HepG2 (cell line): Measurements from ENCODE around the gene CRIP1. TPM values are rescaled to one million over a fixed set of nuclear protein-coding genes. Genes with fewer than 3 reads are reported as not detected.

ENCODE experiments used
- AGO1 ChIP-seq: fragments of 200-400 bp; formaldehyde crosslinking; IDR thresholded peaks from 2 replicates; pipeline ENCODE4 v1.6.1; 2017; ENCODE audit warnings: mild to moderate bottlenecking, low read depth, low read length, moderate library complexity; ENCODE audit not compliant: poor library complexity, severe bottlenecking
- MYNN ChIP-seq: sonication (generic); formaldehyde crosslinking; IDR thresholded peaks from 2 replicates; pipeline ENCODE4 v1.4.0; 2020; ENCODE audit warnings: mild to moderate bottlenecking, low read depth, missing genetic modification reagents
- MZF1 ChIP-seq: sonication (generic); formaldehyde crosslinking; IDR thresholded peaks from 2 replicates; pipeline ENCODE4 v1.8.1; 2023; ENCODE audit warnings: mild to moderate bottlenecking, missing genetic modification reagents, borderline replicate concordance
- PHF21A ChIP-seq: sonication (generic); formaldehyde crosslinking; IDR thresholded peaks from 2 replicates; pipeline ENCODE4 v1.5.0; 2020; ENCODE audit warnings: mild to moderate bottlenecking, missing genetic modification reagents
- XRCC5 ChIP-seq: fragments of 200-400 bp; formaldehyde crosslinking; optimal IDR thresholded peaks from 2 replicates; pipeline ENCODE3; 2017; ENCODE audit warnings: mild to moderate bottlenecking, low read length
- YY1 ChIP-seq: IDR thresholded peaks from 2 replicates; pipeline ENCODE4 v1.6.1; 2011; ENCODE audit warnings: low read length, low read depth, moderate library complexity, mild to moderate bottlenecking; ENCODE audit not compliant: insufficient read depth, insufficient replicate concordance
- ZNF33B ChIP-seq: sonication (generic); formaldehyde crosslinking; IDR thresholded peaks from 2 replicates; pipeline ENCODE4 v1.5.1; 2020; ENCODE audit warnings: mild to moderate bottlenecking, missing genetic modification reagents
- ZNF558 ChIP-seq: sonication (generic); formaldehyde crosslinking; IDR thresholded peaks from 2 replicates; pipeline ENCODE4 v1.9.0; 2022; ENCODE audit warnings: mild to moderate bottlenecking, missing genetic modification reagents, borderline replicate concordance
- ZNF564 ChIP-seq: sonication (generic); formaldehyde crosslinking; IDR thresholded peaks from 2 replicates; pipeline ENCODE4 v1.8.1; 2023; ENCODE audit warnings: mild to moderate bottlenecking, missing genetic modification reagents
- ZNF713 ChIP-seq: sonication (generic); formaldehyde crosslinking; IDR thresholded peaks from 2 replicates; pipeline ENCODE4 v1.4.0; 2020; ENCODE audit warnings: mild to moderate bottlenecking, missing genetic modification reagents
- polyA plus RNA-seq, 8 experiments: library from polyadenylated mRNA; depleted of rRNA in 3 of 8; stranded (reverse) in 7 of 8; unstranded in 1 of 8; fragments of >200 nt; fragmentation: Illumina TruSeq in 4 of 8; extraction: Trizol in 4 of 8; gene quantifications; 2 replicates each; pipeline versions ENCODE4 v1.2.1 to v1.2.3, GENCODE V29; 2011 to 2016; ENCODE audit warnings: low read depth in 4 of 8, missing spikeins in 1 of 8, mixed read lengths in 1 of 8; ENCODE audit not compliant: insufficient read depth in 1 of 8
- total RNA-seq, 5 experiments: library from RNA; depleted of rRNA; stranded (reverse); fragments of >200 nt; fragmentation: Illumina TruSeq; extraction: Trizol; gene quantifications; 2 replicates each; pipeline ENCODE4 v1.2.3, GENCODE V29; 2016; ENCODE audit warnings: low read depth in 1 of 5
- TF ChIP-seq, protein P1 (sequence below): sonication (generic); formaldehyde crosslinking; IDR thresholded peaks from 2 replicates; pipeline ENCODE4 v1.8.1; 2023; ENCODE audit warnings: missing genetic modification reagents, inconsistent platforms, borderline replicate concordance
- TF ChIP-seq, protein P2 (sequence below): sonication (generic); formaldehyde crosslinking; IDR thresholded peaks from 2 replicates; pipeline ENCODE4 v1.4.0; 2020; ENCODE audit warnings: missing genetic modification reagents
- TF ChIP-seq, protein P3 (sequence below): IDR thresholded peaks from 2 replicates; pipeline ENCODE4 v1.4.0; 2020; ENCODE audit warnings: mild to moderate bottlenecking, missing genetic modification reagents
- TF ChIP-seq, protein P4 (sequence below): sonication (generic); formaldehyde crosslinking; IDR thresholded peaks from 2 replicates; pipeline ENCODE4 v1.5.0; 2020; ENCODE audit warnings: missing genetic modification reagents, mild to moderate bottlenecking, borderline replicate concordance
- TF ChIP-seq, protein P5 (sequence below): sonication (generic); formaldehyde crosslinking; IDR thresholded peaks from 2 replicates; pipeline ENCODE4 v1.9.0; 2021; ENCODE audit warnings: missing genetic modification reagents, borderline replicate concordance

The CRIP1 gene
- total and polyA plus RNA-seq, 2 of the 13 experiments (the other 11 are each of a cell fraction or from before 2014, with no cell fraction given) = 53.9 to 59.5 TPM

DNA sequence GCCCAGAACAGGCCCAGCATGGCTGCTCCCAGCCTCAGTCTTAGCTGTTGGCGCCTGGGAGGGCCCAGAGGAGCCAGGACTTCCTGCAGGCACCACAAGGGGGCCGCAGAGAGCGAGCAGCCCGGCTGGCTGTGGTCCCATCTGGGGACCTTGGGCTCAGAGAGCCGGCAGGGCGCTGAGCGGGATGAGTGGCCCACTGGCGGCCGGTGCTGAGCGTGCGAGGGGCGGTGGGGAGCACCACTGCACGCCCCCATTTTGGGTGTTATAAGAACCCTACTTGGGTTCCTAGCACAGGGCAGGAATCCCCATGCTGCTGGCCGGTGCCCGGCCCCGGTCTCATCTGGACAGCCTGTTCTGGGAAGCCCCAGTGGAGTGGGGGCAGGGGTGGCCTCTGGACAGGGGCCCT lies 38.0 kb upstream of the CRIP1 start (continued):
- TF ChIP-seq, protein P1, sequence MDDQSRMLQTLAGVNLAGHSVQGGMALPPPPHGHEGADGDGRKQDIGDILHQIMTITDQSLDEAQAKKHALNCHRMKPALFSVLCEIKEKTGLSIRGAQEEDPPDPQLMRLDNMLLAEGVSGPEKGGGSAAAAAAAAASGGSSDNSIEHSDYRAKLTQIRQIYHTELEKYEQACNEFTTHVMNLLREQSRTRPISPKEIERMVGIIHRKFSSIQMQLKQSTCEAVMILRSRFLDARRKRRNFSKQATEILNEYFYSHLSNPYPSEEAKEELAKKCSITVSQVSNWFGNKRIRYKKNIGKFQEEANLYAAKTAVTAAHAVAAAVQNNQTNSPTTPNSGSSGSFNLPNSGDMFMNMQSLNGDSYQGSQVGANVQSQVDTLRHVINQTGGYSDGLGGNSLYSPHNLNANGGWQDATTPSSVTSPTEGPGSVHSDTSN (CRISPR knock-in tag) = no peak
- no peak for TF ChIP-seq MYNN (CRISPR knock-in tag)
- TF ChIP-seq ZNF558 = no peak
- TF ChIP-seq, protein P2, sequence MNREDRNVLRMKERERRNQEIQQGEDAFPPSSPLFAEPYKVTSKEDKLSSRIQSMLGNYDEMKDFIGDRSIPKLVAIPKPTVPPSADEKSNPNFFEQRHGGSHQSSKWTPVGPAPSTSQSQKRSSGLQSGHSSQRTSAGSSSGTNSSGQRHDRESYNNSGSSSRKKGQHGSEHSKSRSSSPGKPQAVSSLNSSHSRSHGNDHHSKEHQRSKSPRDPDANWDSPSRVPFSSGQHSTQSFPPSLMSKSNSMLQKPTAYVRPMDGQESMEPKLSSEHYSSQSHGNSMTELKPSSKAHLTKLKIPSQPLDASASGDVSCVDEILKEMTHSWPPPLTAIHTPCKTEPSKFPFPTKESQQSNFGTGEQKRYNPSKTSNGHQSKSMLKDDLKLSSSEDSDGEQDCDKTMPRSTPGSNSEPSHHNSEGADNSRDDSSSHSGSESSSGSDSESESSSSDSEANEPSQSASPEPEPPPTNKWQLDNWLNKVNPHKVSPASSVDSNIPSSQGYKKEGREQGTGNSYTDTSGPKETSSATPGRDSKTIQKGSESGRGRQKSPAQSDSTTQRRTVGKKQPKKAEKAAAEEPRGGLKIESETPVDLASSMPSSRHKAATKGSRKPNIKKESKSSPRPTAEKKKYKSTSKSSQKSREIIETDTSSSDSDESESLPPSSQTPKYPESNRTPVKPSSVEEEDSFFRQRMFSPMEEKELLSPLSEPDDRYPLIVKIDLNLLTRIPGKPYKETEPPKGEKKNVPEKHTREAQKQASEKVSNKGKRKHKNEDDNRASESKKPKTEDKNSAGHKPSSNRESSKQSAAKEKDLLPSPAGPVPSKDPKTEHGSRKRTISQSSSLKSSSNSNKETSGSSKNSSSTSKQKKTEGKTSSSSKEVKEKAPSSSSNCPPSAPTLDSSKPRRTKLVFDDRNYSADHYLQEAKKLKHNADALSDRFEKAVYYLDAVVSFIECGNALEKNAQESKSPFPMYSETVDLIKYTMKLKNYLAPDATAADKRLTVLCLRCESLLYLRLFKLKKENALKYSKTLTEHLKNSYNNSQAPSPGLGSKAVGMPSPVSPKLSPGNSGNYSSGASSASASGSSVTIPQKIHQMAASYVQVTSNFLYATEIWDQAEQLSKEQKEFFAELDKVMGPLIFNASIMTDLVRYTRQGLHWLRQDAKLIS (CRISPR knock-in tag) = no peak
- TF ChIP-seq YY1 = peak; percentile 39
- TF ChIP-seq MZF1 (CRISPR knock-in tag) = no peak
- TF ChIP-seq AGO1 = no peak
- TF ChIP-seq ZNF33B (CRISPR knock-in tag) = no peak
- TF ChIP-seq, protein P3, sequence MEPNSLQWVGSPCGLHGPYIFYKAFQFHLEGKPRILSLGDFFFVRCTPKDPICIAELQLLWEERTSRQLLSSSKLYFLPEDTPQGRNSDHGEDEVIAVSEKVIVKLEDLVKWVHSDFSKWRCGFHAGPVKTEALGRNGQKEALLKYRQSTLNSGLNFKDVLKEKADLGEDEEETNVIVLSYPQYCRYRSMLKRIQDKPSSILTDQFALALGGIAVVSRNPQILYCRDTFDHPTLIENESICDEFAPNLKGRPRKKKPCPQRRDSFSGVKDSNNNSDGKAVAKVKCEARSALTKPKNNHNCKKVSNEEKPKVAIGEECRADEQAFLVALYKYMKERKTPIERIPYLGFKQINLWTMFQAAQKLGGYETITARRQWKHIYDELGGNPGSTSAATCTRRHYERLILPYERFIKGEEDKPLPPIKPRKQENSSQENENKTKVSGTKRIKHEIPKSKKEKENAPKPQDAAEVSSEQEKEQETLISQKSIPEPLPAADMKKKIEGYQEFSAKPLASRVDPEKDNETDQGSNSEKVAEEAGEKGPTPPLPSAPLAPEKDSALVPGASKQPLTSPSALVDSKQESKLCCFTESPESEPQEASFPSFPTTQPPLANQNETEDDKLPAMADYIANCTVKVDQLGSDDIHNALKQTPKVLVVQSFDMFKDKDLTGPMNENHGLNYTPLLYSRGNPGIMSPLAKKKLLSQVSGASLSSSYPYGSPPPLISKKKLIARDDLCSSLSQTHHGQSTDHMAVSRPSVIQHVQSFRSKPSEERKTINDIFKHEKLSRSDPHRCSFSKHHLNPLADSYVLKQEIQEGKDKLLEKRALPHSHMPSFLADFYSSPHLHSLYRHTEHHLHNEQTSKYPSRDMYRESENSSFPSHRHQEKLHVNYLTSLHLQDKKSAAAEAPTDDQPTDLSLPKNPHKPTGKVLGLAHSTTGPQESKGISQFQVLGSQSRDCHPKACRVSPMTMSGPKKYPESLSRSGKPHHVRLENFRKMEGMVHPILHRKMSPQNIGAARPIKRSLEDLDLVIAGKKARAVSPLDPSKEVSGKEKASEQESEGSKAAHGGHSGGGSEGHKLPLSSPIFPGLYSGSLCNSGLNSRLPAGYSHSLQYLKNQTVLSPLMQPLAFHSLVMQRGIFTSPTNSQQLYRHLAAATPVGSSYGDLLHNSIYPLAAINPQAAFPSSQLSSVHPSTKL (CRISPR knock-in tag) = no peak
- no peak for TF ChIP-seq ZNF713 (CRISPR knock-in tag)
- TF ChIP-seq, protein P4, sequence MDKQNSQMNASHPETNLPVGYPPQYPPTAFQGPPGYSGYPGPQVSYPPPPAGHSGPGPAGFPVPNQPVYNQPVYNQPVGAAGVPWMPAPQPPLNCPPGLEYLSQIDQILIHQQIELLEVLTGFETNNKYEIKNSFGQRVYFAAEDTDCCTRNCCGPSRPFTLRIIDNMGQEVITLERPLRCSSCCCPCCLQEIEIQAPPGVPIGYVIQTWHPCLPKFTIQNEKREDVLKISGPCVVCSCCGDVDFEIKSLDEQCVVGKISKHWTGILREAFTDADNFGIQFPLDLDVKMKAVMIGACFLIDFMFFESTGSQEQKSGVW (CRISPR knock-in tag) = no peak
- TF ChIP-seq ZNF564 (CRISPR knock-in tag) = no peak
- TF ChIP-seq XRCC5 = peak; percentile 78
- TF ChIP-seq, protein P5, sequence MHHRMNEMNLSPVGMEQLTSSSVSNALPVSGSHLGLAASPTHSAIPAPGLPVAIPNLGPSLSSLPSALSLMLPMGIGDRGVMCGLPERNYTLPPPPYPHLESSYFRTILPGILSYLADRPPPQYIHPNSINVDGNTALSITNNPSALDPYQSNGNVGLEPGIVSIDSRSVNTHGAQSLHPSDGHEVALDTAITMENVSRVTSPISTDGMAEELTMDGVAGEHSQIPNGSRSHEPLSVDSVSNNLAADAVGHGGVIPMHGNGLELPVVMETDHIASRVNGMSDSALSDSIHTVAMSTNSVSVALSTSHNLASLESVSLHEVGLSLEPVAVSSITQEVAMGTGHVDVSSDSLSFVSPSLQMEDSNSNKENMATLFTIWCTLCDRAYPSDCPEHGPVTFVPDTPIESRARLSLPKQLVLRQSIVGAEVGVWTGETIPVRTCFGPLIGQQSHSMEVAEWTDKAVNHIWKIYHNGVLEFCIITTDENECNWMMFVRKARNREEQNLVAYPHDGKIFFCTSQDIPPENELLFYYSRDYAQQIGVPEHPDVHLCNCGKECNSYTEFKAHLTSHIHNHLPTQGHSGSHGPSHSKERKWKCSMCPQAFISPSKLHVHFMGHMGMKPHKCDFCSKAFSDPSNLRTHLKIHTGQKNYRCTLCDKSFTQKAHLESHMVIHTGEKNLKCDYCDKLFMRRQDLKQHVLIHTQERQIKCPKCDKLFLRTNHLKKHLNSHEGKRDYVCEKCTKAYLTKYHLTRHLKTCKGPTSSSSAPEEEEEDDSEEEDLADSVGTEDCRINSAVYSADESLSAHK (CRISPR knock-in tag) = no peak
- 0 out of 2 replicates have a peak, but pooled peaks have one; percentile 18 for TF ChIP-seq PHF21A (CRISPR knock-in tag)
